Measurements from ENCODE around the gene SLC40A1.

GRCh38 chr2:189613077-189613636, 32.6 kb upstream of the SLC40A1 start:
- TF ChIP-seq ZNF274 (IDR thresholded peaks at IDR 0.05; ENCODE audit: borderline replicate concordance, extremely low read depth, low read length): no peak
- TF ChIP-seq POLR2A (IDR thresholded peaks at IDR 0.05; ENCODE audit: control extremely low read depth in 1 of 2, low read depth in 2 of 2, low read length in 2 of 2): no peak
- TF ChIP-seq POLR2AphosphoS5 (IDR thresholded peaks at IDR 0.05; ENCODE audit: low read depth, low read length): no peak
- no peak for TF ChIP-seq NRF1 (IDR thresholded peaks at IDR 0.05; ENCODE audit: low read depth, low read length)
- no peak for TF ChIP-seq CTCF (IDR thresholded peaks at IDR 0.05; ENCODE audit: control extremely low read depth in 1 of 3, insufficient read depth in 1 of 3, low read depth in 1 of 3, low read length in 3 of 3)
- TF ChIP-seq HDAC2 (IDR thresholded peaks at IDR 0.05; ENCODE audit: borderline replicate concordance in 1 of 2, low read depth in 2 of 2, low read length in 2 of 2): no peak
- no peak for TF ChIP-seq CHD1 (IDR thresholded peaks at IDR 0.05; ENCODE audit: low read depth, low read length)

Data from H1 (cell line).